ENCODE results near the gene P2RX6.

The P2RX6 gene

DNA sequence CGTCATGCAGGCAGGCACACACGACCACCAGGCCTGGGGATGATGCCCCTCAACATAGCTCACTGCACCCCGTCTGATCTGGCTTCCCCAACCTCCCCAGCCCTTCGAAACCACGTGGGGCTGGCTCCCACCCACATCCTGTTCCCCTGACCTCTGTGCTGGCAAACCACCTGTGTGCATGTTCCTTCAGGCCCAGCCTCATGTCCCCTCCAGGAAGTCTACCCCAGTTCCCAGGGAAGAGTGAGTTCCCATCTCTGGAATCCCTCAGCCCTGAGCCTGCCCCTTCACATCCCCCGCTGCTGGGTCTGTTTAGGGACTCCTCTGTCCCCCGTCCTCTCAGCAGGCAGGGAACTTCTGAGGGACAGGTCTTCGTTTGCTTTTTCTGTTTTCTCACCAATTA is 10.3 kb downstream of the P2RX6 start:
- intact Hi-C loops (cut with micrococcal nuclease): no loop called here
- no peaks in the 10 kb centered on the region for H3K9me3 Mint-ChIP-seq
- H3K27me3 Mint-ChIP-seq: peaks cover 13% of the 10 kb centered on the region
- no peaks in the 10 kb centered on the region for H3K36me3 Mint-ChIP-seq (ENCODE audit: low read depth)
- H3K4me3 Mint-ChIP-seq: no peak overlapping the region
- H3K4me1 Mint-ChIP-seq (ENCODE audit: low read depth): no peaks in the 10 kb centered on the region
- H3K27ac Mint-ChIP-seq: no peak overlapping the region

DNA sequence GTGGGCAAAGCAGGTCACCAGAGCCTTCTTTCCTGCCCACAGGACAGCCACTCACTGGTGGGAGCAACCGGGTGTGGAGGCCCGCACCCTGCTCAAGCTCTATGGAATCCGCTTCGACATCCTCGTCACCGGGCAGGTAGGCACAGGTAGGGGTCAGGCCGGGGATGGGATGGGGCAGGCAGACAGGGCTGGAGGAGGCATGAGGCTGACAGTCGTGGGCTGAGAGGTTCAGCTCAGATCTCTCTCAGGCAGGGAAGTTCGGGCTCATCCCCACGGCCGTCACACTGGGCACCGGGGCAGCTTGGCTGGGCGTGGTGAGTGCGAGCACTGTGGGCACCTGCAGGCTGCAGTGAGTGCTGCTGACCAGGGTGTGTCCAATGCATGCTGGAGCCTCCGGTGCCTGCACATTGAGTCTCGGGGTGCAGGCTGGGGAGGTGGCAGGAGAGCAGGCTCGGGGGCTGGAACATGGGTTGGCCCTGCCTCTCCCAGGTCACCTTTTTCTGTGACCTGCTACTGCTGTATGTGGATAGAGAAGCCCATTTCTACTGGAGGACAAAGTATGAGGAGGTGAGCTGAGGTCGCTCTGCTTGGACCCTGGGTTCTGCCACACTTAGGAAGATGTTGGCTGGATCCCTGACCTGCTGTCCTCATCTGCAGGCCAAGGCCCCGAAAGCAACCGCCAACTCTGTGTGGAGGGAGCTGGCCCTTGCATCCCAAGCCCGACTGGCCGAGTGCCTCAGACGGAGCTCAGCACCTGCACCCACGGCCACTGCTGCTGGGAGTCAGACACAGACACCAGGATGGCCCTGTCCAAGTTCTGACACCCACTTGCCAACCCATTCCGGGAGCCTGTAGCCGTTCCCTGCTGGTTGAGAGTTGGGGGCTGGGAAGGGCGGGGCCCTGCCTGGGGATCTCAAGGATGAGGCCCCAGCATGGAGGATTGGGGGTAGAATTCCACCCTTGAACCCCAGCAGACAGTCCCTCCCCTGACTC is 11.1 kb downstream of the P2RX6 start:
- H3K4me3 Mint-ChIP-seq: no peak overlapping the region
- no peak overlapping the region for H3K27ac Mint-ChIP-seq
- H3K27me3 Mint-ChIP-seq: peaks cover 18% of the 10 kb centered on the region
- H3K9me3 Mint-ChIP-seq: no peaks in the 10 kb centered on the region
- no peaks in the 10 kb centered on the region for H3K4me1 Mint-ChIP-seq (ENCODE audit: low read depth)
- no peaks in the 10 kb centered on the region for H3K36me3 Mint-ChIP-seq (ENCODE audit: low read depth)
- intact Hi-C loops (cut with micrococcal nuclease): no loop called here

DNA sequence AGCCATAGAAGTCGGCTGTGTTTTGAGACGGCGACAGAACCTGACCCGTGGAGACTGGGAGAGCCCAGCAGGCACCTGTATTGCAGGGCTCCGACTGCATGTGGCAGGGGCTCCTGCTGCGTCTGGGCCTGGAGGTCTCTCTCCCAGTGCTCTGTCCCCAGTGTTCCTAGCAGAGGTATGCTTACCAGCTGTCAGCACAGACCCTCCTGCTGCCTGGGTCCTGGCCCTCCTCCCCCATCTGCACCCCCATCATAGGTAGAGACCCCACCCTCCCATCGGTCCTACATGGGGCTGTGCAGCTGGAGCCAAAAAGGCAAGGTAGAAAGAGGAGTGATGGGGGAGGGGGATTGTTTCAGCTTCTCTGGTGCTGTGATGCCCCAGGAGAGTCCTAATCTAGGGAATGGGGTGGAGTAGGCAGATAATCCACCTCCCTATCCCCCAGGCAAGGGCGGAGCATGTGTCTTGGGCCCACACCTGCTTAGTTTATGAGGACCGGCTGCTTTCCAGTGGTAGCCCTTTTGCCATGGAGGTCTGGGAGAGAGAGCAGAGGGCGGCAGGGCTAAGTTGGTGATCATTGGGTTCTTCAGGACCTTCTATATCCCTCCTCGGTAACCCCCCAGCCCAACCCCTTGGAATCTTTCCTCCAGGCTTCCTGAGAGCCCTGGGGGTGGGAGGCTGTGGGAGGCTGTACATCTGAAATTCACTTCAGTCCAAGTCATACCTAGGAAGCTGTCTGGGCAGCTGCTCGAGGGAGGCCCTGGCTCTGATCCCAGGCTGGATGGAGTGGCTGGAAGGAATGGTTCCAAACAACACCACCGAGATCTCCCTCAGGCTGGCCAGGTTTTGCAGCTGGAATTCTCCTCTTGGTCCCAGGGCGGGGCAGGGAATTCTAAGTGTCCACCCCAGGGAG is 12.1 kb downstream of the P2RX6 start:
- H3K36me3 Mint-ChIP-seq (ENCODE audit: low read depth): no peaks in the 10 kb centered on the region
- no peak overlapping the region for H3K27ac Mint-ChIP-seq
- no peak overlapping the region for H3K4me3 Mint-ChIP-seq
- H3K4me1 Mint-ChIP-seq (ENCODE audit: low read depth): no peaks in the 10 kb centered on the region
- intact Hi-C loops (cut with micrococcal nuclease): no loop called here
- no peaks in the 10 kb centered on the region for H3K9me3 Mint-ChIP-seq
- H3K27me3 Mint-ChIP-seq: peaks cover 25% of the 10 kb centered on the region

DNA sequence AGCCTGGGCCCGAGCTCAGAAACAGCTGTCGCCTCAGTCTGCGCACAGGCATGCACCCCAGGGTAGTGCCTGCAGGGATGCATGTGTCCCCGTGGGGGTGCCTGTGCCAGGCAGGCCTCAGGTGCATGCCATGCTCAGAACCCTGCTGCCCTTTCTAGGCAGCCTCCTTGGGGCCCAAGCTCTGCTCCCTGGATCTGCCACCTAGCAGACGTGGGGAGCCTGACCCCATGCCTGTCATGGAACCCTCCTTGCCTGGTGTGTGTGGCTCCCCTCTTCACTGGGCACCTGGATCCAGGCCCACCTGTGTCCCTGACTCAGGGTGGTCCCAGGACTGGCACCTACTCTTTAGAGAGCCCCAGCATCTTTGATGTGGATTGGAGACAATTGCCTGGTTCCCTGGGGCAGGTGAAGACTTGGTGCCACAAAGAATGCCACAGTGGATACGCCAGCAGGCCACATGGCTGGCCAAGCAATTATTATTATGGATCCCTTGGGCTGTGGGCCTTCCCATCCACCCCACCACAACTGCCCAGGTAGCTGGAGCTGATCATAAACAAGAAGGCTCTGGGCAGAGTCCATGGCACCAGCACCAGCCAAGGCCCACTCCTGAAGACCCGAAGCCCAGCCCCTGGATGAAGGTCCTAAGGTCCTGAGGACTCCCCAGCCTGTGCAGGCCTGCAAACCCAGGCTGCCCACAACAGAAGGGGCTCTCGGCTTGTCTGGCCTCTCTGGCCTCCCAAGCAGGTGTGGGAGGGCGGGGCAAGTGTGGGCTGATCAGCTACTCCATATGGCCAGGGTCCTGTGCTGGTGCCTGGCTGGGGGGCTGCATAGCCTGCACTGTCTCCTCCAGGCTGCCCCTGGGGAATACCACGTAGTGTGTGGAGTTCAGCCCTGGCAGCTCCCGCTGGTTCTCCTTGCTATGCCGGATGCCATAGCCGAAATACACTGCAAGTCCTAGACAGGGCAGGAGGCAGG is 13.6 kb downstream of the P2RX6 start:
- intact Hi-C loops (cut with micrococcal nuclease): no loop called here
- peaks cover 36% of the 10 kb centered on the region for H3K27me3 Mint-ChIP-seq
- no peak overlapping the region for H3K4me3 Mint-ChIP-seq
- H3K27ac Mint-ChIP-seq: no peak overlapping the region
- no peaks in the 10 kb centered on the region for H3K4me1 Mint-ChIP-seq (ENCODE audit: low read depth)
- no peaks in the 10 kb centered on the region for H3K36me3 Mint-ChIP-seq (ENCODE audit: low read depth)
- no peaks in the 10 kb centered on the region for H3K9me3 Mint-ChIP-seq

DNA sequence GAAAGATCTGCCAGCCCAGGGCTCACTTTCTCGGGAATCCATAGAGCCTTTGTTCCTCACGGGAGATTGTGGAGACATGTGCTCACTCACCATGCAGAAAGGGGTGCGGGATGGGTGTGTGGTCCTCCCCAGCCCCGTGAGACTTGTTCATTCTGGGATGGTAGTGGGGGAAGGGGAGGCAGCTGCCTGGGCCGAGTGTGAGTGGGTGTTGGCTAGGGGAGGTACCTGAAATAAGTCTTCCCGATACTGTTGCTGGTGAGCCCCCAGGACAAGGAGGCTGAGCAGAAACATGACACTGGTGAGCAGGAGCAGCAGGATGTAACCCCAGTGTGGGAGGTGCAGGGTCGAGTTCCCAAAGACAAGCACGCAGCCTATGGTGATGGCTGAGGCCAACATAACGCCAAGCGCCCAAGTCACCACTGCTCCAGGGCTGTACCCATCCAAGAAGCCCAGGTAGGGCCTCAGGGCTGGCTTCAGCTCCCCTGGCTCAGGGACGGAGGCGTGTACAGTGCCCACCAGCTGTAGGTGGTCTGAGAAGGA is 14.6 kb downstream of the P2RX6 start:
- Mint-ChIP-seq H3K36me3 (ENCODE audit: low read depth) (no peaks in the 10 kb centered on the region), H3K4me1 (ENCODE audit: low read depth) (no peaks in the 10 kb centered on the region), H3K4me3 (no peak overlapping the region), H3K27ac (no peak overlapping the region), H3K9me3 (no peaks in the 10 kb centered on the region), H3K27me3 (peaks cover 39% of the 10 kb centered on the region)
- intact Hi-C loops (cut with micrococcal nuclease): no loop called here

DNA sequence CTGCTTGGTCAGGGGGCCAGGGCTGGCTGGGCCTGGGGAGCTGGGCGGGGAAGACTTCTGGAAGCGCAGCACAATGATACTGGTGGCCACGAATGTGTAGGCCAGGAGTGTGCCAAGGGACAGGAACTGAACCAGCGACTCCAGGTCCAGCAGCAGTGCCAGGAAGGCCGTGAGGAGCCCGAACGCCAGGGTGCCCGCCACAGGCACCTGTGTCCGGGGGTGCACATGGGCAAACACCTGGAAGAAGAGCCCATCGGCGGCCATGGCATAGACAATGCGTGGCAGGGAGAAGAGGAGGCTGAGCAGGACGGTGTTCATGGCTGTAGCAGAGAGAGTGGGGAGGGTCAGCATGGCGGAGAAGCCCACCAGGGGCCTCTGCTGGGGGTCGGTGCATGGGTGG is 15.1 kb downstream of the P2RX6 start:
- H3K27ac Mint-ChIP-seq: no peak overlapping the region
- H3K4me3 Mint-ChIP-seq: no peak overlapping the region

DNA sequence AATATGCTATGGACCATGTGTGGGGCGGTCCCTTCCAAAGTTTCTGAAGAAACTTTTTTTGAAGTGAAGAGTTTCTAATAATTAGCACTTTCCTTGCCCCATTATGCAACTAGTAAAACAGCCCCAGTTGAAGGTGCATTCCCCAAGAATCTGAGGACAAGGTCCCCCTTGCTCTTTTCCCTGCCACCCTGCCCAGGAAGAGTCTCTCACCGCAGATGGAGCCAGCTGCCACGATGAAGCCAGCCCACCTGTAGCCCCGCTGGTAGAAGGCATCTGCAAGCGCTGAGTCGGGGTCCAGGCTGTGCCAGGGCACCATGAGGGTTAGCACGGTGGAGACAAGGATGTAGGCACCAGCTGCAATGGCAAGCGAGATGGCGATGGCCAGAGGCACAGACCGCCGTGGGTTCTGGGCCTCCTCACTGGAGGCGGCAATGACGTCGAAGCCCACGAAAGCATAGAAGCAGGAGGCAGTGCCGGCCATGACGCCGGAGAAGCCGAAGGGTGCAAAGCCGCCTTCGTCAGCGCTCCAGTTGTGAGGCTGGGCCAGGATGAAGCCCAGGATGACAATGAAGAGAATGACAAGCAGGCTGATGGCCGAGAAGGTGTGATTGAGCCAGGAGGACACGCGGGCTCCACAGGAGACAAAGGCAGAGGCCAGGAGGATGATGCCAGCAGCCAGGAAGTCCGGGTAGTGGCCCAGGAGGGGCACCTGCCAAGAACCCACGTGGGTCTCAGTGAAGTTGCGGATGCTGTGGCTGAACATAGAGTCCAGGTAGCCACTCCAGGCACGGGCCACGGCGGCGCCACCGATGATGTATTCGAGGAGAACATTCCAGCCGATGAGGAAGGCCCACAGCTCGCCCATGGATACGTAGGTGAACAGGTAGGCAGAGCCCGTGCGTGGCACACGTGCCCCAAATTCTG is 15.9 kb downstream of the P2RX6 start:
- H3K4me3 Mint-ChIP-seq: no peak overlapping the region
- H3K27me3 Mint-ChIP-seq: peaks cover 40% of the 10 kb centered on the region
- H3K27ac Mint-ChIP-seq: no peak overlapping the region
- no peaks in the 10 kb centered on the region for H3K4me1 Mint-ChIP-seq (ENCODE audit: low read depth)
- no peaks in the 10 kb centered on the region for H3K36me3 Mint-ChIP-seq (ENCODE audit: low read depth)
- intact Hi-C loops (cut with micrococcal nuclease): no loop called here
- H3K9me3 Mint-ChIP-seq: no peaks in the 10 kb centered on the region

More for the DNA sequence above, 15.1 kb downstream of the P2RX6 start:
- intact Hi-C loops (cut with micrococcal nuclease): no loop called here
- H3K36me3 Mint-ChIP-seq (ENCODE audit: low read depth): no peaks in the 10 kb centered on the region
- peaks cover 41% of the 10 kb centered on the region for H3K27me3 Mint-ChIP-seq
- no peaks in the 10 kb centered on the region for H3K9me3 Mint-ChIP-seq
- no peaks in the 10 kb centered on the region for H3K4me1 Mint-ChIP-seq (ENCODE audit: low read depth)

DNA sequence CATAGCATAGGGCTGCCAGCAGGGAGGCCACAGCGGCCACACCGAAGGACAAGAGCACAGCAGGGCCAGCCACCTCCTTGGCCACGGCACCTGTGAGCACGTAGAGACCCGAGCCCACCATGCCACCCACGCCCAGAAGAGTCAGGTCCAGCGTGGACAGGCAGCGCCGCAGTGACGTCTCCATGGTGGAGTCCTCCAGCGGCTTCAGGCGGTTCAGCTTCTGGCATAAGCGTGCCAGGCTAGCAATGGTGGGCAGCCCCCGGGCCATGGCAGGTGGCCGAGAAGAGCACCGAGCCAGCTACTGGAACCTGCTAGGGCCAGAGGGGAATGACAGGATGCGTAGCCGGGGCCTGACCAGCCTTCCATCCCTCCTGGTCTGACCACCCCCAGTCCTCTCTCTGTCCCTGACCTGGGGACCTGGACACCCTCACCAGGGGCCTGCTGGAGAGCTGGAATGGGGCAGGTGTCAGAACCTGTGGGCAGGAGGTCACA is 16.6 kb downstream of the P2RX6 start:
- Mint-ChIP-seq H3K4me1 (ENCODE audit: low read depth) (no peaks in the 10 kb centered on the region), H3K27me3 (peaks cover 40% of the 10 kb centered on the region), H3K27ac (no peak overlapping the region), H3K36me3 (ENCODE audit: low read depth) (no peaks in the 10 kb centered on the region), H3K4me3 (no peak overlapping the region), H3K9me3 (no peaks in the 10 kb centered on the region)
- intact Hi-C loops (cut with micrococcal nuclease): no loop called here

DNA sequence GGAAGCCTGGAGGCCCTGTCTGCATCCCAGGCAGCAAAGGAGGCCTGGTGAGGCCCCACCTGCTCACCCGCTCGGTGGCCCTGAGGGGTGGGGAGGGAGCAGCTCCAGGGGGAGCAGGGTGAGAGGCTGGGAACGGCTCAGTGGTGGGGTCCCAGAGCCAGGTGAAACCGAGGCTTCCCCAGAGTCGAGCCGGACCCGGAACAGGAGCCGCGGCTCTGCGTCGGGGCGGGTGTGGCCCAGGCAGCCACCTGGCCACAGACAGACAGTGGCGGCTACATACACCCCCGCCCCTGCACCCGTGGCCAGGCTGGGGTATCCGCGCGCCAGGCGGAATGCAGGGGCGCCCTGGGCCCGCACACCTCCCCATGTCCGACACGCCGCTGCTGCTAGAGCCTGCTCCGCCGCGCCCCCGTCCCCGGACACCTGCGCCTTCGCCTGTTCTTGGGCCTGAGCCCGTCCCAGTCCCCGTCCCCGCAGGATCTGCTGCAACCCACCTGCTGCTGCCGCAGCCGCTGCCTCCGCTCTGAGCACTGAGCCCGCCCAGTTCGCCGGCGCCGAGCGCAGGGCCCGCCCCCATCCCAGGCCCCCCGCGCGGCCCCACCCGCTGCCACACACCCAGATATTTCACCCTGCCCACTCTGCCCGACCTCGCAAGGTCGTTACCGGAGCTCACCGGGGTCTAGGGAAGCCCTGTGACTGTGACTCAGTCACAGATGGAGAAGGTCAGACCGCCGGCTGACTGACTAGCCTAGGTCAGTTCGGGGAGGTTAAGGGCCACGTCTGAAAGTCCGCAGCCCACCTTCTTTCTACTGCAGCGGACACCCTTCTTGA is 17.3 kb downstream of the P2RX6 start, which contains the start of gene SLC7A4:
TSS of gene SLC7A4 (minus strand) at position 525 of the 831 bp plus-strand sequence. CDS start 749 bp downstream, outside the sequence.
- no peak within 1 kb of the TSS for H3K27ac Mint-ChIP-seq
- intact Hi-C loops (cut with micrococcal nuclease): no loop called here
- H3K4me3 Mint-ChIP-seq: no peak within 1 kb of the TSS
- H3K9me3 Mint-ChIP-seq: no peaks in the 10 kb centered on the region
- peaks cover 40% of the 10 kb centered on the region for H3K27me3 Mint-ChIP-seq
- no peaks in the 10 kb centered on the region for H3K36me3 Mint-ChIP-seq (ENCODE audit: low read depth)
- H3K4me1 Mint-ChIP-seq (ENCODE audit: low read depth): peaks cover under 1% of the 10 kb centered on the region

DNA sequence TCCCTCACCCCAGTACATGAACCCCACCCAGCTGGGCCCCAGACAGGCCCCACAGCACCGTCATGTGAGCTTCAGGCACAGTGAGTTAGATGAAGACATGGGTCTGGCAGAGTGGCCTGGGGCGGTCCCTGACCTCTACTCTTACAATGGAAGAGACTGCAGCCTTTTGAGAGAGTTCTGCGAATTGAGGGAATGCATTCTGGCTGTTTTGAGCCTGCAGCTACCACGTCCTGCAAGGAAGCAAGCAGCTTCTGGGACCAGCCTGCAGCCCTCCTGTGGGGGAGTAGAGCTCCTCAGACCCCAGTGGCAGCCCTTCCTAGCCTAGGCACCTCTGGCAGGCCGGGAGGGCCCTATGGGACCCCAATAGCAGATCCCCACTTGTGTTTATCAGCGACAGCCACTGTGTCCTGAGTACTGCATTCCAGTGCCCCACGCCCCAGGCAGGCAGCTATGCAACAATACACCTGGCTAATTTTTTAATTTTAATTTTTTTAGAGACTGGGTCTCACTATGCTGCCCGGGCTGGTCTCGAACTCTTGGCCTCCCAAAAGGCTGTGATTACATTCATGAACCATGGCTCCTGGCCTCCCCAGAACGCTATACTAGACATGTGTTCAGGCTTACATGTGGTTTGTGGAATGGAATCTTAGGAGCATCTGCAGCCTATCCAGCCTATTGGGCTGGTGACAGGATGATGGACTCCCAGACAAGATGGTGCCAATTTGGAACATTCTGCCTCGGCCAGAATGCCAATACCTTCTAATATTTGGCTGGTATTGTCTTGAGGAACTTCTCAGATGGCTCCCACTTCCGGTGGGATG is 18.1 kb downstream of the P2RX6 start:
- Mint-ChIP-seq H3K27me3 (peaks cover 40% of the 10 kb centered on the region), H3K4me3 (no peak overlapping the region), H3K9me3 (no peaks in the 10 kb centered on the region), H3K27ac (no peak overlapping the region), H3K4me1 (ENCODE audit: low read depth) (peaks cover 9% of the 10 kb centered on the region), H3K36me3 (ENCODE audit: low read depth) (no peaks in the 10 kb centered on the region)
- intact Hi-C loops (cut with micrococcal nuclease): no loop called here

DNA sequence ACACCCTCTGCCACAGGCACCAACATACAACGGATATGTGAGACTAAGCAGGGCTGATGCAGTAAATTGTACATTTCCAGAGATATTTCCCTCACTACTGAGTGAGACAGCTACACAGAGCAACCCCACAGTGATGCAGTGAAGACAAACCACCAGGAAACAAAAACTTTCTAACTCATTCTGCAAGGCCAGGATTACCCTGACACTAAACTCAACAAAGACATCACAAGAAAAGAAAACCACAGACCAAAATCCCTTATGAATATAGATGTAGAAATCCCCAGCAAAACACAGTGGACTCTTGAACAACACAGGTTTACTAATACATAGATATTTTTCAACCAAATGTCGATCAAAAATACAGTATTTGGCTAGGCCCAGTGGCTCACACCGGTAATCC is 18.9 kb downstream of the P2RX6 start:
- H3K4me3 Mint-ChIP-seq: no peak overlapping the region

More for the DNA sequence above, 18.9 kb downstream of the P2RX6 start:
- no peak overlapping the region for H3K27ac Mint-ChIP-seq
- H3K36me3 Mint-ChIP-seq (ENCODE audit: low read depth): no peaks in the 10 kb centered on the region
- intact Hi-C loops (cut with micrococcal nuclease): no loop called here
- peaks cover 14% of the 10 kb centered on the region for H3K4me1 Mint-ChIP-seq (ENCODE audit: low read depth)
- no peaks in the 10 kb centered on the region for H3K9me3 Mint-ChIP-seq
- peaks cover 40% of the 10 kb centered on the region for H3K27me3 Mint-ChIP-seq
